GM19193 (cell line): ENCODE results near the gene BCCIP.

Experiments
- POLR2A ChIP-seq: IDR thresholded peaks from 4 replicates; pipeline ENCODE4 v1.6.1; 2011; ENCODE audit not compliant: insufficient read depth, insufficient read length; ENCODE audit errors: extremely low read depth

BCCIP gene

DNA sequence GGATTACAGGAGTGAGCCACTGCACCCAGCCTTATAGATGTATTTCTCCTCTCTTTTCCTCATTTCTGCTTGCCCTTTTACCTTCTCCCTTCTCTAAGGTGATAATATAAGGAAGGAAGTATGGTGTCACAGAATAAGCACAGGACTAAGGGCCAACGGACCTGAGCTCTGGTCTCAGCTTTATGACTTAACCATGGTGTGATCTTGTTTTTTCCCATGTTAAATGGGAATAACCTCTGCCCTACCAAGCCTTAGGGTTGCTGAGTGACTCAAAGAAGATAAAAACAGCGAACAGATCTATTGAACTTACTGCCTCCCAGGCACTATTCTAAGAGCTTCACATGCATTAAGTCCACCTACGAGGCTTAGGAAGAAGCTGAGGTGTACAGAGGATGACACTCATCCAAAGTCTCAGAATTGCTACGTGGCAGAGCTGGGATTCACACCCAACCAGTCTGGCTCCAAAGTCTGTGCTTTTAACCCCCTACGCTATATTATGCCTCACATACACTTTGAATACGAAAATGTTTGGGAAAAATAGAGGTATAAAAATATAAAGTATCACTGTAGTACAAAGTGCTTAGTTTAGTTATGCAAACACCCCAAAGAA, 5.9 kb upstream of the BCCIP start:
- no peak for TF ChIP-seq POLR2A

DNA sequence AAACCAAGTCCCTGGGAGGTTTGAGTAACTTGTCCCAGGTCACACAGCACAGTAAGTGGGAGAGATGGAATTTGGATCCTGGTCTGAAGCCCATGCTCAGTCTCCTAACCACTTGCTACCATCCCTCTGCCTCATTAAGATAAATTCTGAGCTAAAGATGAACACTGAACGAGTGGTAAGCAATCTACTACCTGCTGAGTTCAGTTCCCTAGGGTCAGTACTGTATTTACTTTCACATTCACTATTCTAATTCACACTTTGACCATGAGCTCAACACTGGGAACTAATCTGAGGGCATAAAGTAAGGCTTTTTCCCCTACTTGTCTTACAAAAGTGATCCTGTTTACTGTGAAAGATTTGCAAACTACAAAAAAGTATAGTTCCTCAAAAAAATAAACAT, 2.6 kb upstream of the BCCIP start:
- no peak for TF ChIP-seq POLR2A

DNA sequence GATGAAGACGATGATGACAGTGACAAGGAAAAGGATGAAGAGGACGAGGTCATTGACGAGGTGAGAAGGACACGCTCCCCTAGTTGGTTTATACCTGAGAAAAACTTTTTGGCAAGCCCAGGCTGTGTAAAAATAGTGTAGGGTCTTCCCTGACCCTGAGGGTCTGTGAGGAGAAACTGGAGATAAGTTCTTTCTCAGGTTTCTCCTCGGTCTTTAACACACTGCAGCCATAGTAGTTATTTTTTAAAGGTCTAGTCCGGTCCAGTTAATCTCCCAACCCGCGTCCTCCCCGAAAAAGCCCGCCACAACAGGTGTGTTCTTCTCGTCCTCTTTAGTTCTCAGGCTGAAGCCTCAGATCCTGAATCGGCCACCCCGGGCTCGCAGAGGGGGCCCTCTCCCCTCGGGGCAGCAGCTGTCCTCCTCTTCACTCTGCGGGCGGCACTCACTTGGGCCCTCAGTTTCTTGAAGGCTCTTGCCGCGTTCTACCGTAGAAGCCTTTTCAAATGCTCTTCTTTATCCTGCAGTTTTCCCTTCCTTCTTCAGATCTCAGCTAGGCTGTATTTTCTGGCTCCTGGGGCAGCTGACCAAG, 411 bp downstream of the BCCIP start:
- TF ChIP-seq POLR2A: no peak

DNA sequence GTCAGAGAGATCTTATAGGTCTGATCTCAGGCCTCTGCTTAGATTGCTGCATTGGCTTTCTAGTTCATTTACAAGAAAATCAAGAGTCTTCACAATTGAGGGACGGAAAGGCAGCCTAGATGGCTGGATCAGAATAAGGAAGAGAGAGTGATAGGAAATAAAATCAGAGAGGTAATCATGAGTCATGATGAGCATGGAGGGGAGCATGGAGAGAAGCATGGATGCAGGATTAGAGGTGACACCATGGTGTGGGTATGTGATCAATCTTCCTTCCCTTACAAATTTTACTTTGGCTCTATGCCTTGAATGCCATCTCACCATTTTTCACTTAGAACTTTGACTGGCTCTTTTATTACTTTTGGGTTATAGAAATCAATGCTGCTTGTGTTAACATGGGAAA, 1.4 kb downstream of the BCCIP start:
- no peak for TF ChIP-seq POLR2A

DNA sequence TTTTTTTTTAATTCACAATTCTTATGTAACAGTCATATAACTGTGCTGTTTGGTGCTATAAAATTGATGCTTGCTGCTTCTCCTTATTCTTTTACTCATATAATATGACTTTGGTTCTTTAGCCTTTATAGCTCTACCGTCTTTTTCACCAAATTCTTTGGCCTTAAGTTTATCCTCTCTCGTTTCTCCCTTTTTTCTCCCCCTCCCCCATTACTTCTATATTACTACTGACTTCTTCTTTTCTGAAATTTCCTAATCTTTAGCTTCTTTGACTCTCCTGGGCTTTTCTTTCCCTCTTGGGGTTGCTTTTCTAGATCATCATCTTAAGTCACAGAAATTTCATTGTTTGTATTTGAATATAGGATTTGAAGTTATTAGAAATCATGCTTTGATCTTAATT, 3.8 kb downstream of the BCCIP start:
- no peak for TF ChIP-seq POLR2A

DNA sequence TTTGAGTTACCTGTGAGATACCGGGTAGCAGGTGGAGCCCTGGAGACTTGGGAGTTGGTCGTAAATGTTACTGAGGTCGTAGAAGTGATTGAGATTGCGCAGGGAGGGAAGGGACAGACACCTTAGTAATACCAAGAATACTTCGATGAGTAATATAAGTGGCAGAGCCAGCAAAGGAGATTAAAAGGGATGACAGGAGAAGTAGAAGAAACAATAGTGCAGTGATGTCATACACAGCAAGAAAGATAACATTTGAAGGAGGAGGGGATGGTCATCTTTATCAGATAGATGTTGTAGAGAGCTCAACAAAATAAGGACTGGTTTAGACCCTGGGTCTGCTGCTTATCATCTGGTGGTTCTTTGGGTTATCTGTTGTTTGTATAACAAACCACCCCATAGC, 5.0 kb downstream of the BCCIP start:
- no peak for TF ChIP-seq POLR2A

DNA sequence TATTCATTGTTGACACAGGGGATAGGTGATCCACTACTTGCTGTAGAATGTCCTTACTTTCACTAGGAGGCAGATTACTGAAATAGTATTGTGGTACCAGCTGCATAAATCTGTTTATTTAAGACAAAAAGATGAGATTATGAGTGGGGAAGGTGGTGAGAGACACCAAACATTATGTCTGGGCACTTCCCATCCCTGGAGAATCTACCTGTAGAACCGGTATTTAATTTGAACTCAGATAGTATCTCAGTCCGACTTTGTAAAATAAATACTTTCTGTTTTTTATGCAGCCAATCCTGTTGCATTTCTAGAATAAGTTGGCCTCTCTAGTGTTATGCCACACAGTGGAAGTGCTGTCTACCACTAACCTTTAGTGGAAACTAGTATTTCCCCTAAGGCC, 13.4 kb downstream of the BCCIP start:
- TF ChIP-seq POLR2A: no peak

DNA sequence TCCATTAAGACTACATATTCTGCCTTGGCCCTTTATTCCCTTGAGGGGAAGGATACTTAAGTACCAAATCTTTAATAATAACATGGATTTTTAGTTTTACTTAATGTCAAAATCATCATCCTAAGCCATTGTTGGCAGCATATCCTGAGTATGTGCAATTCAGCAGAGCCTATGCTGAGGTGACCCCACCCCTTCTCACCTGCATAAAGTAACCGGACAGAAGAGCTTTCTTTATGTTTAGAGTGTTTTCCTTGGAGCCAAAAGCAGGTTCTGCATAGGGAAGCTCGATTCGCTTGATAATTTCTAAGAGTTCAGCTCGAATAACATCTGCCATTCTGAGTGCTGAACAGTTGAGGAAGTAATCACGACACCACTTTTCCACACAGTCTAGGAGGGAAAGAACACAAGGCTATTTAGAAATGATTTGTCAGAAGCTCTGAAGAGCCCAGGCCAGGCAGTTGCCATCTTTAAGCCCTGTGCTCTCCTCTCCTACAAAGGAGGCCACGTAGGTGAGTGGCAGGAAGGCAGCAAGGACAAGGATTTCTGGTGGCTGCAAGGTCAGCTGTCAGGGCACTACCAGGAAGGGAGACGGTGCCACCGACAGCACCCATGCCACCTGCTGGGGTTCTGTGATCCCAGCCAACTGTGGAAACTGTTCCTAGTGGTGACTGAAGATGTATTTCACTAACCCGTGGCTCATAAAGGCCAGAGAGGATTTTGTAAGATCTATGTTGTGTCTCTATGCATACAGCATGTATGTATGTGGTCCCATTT, 15.6 kb downstream of the BCCIP start:
- TF ChIP-seq POLR2A: no peak

DNA sequence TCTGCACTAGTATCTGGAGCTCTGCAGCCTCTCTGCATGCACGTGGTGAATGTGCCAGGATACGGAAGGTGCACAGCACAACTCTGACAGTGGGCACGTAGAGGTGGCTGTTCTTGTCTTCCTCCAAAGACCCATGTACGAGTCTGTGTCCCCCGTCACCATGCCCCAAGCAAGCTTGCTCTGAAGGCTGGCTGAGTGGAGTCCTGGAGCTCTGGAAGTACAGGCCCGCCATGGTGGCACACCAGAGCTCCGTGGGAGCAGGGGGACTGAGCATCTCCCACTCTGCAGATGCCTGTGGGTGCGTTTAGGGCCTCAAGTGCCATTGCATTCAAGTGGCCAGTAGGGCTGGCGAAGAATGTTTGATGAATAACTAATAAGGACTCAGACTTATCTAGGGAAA, 17.1 kb downstream of the BCCIP start:
- TF ChIP-seq POLR2A: no peak

DNA sequence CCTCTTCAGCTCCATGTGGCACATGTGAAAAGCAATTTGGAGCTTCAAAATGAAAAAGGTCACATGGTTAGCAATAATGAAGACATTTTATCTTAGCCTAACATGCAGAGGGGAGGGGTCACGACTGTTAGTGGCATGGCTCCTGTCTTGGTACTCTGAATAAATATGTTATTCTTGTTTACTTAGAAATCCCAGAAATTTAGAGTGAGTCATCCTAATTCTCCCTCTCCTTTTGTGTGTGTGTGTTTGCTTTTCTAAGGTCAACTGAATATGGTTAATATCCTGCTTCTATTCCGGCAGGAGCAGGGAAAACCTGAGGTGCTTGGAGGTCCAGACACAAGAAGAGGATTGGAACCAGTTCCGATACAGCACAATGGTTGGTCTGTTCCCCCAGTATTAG, 17.6 kb downstream of the BCCIP start:
- TF ChIP-seq POLR2A: no peak

DNA sequence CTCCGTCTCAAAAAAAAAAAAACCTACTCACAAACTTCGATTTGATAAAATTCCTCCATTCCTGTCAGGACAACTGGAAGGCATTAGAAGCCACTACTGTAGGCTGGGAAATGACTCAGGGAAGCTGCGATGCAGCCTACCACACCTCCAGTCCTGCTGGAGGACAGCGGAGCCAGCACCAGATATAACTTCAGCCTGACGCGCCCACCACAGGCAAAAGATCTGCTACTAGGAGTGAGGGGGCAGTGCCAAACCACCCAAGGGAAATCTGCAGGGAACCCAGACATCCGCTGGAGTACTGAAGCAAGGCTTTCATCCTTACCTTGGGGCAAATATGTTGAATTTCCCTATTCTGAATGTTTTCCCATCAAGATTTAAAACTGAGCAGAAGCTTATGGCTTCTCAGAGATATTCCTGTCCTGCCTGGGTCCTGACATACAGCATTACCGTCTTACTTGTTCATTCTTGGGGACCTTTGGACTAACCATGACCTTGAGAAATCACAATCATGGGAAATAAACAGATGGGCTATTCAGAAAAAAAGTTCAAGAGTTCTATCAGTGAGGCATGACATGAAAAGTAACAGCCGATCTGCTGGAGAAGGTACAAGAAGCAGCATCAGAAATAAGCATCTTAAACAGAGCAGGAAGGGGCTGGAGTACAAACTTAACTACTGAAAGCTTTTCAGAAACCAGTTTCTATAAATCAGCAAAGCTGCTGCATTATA, 20.4 kb downstream of the BCCIP start:
- no peak for TF ChIP-seq POLR2A

DNA sequence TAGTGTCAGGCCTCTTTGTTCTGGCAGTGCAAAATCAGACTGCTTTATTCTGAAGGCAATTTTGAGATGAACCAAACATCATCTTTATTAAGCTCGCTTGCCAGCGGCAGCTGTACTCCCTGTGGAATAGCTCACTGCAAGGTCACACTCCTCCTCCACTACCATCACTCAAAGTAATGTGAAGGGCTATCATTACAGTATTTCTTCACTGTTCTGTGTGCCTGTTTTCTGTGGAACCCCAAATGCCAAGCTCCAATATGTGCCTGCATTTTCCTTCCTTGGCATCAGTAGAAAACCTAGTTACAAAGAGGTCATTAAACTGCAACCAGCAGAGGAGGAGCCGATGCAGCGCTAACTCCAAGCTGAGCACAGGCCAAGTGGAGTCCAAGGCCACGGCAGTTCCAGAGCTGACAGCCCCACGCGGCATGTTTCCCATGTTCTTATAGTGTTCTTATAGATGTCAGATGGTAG, 21.4 kb downstream of the BCCIP start:
- no peak for TF ChIP-seq POLR2A

DNA sequence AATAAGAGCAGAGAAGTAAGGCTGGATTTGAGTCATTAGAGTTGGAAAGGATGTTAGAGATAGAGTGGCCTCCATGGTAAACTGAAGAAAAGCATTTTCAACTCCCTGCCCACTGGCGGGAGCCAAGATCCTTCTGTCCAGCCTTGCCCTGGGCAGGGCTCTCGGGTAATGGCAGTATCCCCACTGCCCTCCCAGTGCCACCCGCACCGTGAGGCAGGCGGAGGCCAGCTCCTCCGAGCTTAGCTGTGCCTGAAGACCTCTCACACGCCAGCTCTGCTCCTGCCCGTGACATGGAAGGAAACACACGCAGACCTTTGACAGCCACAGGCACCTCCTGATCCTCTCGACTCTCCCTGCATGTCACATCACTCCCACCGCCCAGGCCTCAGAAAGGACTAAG, 22.3 kb downstream of the BCCIP start:
- no peak for TF ChIP-seq POLR2A

DNA sequence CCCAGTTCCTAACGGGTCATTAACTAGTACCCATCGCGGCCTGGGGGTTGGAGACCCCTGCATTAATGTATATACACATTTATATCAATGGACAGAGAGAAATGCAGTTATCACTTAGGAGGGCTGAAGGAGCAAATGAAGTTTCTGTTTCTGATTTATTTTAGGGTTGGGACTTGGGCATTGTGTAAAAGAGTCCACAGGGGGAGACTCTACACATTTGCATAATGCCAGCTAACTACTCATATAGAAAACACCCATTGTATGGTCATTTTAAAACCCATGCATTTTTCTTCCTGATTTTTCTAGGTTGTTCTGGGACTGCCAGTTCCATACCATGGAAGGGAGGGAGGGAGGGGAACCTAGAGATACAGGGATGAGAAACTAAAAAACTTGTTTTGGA, 23.5 kb downstream of the BCCIP start:
- TF ChIP-seq POLR2A: no peak

DNA sequence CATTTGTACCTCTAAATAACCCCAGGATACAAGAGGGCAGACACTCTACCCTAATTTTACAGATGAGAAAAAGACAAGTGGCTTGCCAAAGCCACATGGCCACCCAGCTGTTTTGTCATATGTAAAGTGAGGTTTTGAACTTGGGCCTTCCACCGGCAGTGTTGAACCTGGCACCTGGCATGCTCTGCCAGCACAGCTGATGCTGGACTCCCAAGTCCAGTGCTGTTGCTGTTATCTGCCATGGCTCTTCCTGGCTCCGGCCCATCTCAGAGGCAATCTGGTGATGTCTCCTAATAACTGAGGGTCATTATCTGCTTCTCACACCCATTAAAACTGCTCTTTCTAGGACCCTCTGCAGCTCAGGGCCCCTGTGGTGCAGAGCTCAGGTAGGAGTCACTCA, 25.0 kb downstream of the BCCIP start:
- TF ChIP-seq POLR2A: no peak

DNA sequence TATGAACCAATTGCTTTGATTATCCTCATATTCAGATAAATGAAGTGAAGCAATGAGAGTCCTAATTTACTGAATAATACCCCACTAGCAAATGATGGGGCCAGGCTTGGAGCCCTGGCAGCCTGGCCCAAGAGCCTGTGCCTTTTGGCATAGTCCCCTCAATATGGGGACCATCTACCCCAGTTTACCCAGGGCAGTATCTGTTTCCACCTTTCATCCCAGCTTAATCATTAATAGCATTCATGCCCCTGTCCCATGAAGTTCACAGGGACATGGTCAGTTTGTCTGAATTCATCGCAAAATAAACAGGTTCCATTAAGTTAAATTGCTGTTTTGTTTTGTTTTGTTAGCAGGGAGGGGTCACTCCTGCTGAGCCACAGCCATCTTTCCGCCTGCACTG, 25.5 kb downstream of the BCCIP start:
- TF ChIP-seq POLR2A: no peak

DNA sequence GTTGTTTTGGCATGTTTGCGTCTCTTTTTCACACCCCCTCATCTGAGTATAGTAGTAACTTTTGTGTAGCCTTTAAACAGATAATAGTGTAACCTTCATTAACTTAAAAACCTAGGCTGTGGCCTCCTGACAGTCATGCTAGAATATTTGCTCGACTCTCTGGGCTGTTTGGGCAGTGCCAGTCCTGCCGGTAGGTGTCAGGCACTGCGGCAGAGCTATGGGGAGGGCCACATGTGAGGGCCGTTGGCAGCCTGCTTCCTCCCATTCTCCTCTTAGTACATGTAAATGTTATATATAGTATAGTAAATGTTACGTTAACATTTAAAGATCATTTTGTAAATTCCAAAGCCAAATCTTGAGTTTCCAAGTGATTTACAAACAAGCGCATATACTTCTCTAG, 26.1 kb downstream of the BCCIP start:
- TF ChIP-seq POLR2A: no peak
